Measurements from ENCODE around the gene NKX3-2.

- TF ChIP-seq EGR1 (IDR thresholded peaks at IDR 0.05; ENCODE audit: low read depth) (no peak), POLR2A (IDR thresholded peaks at IDR 0.05; ENCODE audit: borderline replicate concordance, extremely low read depth, insufficient read depth, insufficient read length) (no peak), REST (IDR thresholded peaks at IDR 0.05; ENCODE audit: low read depth) (no peak), CEBPB (IDR thresholded peaks at IDR 0.05; ENCODE audit: low read depth) (no peak), CTCF (IDR thresholded peaks at IDR 0.05 in 2 of 3, conservative IDR thresholded peaks at IDR 0.05 in 1 of 3; ENCODE audit: borderline replicate concordance in 1 of 3, insufficient read depth in 1 of 3, low read depth in 2 of 3, low read length in 2 of 3) (no peak)
Observed at GRCh38 chr4:13559413-13559812, 15.1 kb upstream of the NKX3-2 start.
